Activated CD8-positive, alpha-beta memory T cell treated with anti-CD3 and anti-CD28 coated beads, Interleukin-2, amount 50 U/mL, for 4 hours (primary cell): Measurements from ENCODE around the gene SH3TC2.

ENCODE experiments used
- DNase-seq: peaks from one replicate; pipeline ENCODE4 v3.0.0-alpha.2; 2020

Gene SH3TC2

GRCh38 chr5:149056616-149057165 is 6.2 kb downstream of the SH3TC2 start:
- no peak for DNase-seq

DNA sequence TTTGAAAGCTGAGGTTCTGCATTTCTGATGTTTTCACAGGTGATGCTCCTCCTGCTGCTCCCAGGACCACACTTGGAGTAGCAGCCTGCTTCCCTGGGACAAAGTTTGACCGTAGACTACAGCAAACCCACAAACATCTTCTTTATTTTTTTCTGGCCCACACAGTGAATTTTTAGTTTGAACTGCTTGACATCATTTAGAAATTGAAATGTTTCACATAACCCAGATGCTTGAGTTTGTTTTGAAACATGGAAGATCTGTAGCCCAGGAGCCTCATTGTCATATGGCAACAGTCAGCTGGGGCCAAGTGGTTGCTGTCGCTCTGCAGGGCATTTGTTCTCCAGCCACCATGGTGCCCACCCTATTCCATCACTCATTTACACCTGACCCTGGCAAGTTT is 8.4 kb downstream of the SH3TC2 start:
- no peak for DNase-seq

DNA sequence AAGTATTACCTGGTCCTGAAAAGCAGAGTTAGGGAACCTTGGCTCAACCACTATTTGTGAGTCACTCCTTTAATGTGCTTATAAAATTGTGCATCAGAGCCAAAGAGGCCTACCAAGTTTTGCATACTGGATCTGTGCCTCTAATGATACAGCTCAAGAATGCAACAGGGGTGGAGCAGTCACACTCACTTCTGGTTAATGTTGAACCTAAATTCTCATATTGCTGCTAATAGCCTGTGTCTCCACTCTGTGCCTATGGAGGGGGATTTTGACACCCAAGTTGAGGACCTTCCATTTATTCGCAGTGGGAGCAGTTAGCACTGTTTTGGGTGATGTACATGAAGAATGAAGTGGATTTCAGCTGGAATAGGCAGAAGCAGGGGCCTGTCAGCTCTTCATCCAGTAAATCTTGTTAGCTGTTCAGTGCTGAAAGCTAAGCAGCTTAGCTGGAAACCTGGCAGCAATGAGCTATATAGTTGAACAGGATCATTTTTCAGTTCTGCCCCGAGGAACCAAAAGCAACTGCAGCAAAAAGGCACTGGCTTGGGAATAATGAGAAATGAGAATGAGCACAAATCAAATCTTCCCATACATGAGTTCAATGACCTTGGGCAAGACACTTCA is 9.7 kb downstream of the SH3TC2 start:
- no peak for DNase-seq

DNA sequence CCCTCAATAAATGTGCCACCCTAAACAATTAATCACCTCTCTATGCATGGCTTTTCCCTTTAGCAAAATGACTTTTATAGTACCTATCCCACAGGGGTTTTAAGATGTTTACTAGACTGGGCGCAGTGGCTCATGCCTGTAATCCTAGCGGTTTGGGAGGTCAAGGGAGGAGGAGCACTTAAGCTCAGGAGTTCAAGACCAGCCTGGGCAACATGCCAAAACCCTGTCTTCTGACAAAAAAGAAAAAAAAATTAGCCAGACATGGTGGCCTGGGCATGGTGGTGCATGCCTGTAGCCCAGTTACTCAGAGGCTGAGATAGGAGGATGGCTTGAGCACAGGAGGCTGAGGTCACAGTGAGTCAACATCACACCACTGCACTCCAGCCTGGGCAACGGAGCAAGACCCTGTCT is 13.5 kb downstream of the SH3TC2 start:
- no peak for DNase-seq

GRCh38 chr5:149048811-149049210 is 14.1 kb downstream of the SH3TC2 start:
- DNase-seq, result no peak

DNA sequence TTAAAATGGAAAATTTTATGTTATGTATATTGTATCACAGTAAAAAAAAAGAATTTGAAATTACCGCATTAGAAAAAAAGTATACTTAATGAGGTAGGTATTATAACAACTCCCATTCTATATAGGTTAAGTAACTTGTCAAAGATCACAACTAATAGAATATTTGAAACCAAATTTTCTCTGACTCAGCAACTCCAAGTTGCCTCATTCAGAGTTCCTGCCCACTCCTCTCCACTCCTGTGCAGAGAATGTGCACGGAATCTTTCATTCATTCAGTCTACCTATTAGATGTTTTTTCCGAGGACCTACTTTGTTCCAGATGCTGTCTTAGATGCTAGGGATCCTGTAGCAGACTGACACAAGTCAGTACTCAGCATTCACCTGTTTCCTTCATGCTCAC is 15.4 kb downstream of the SH3TC2 start:
- DNase-seq, result no peak

DNA sequence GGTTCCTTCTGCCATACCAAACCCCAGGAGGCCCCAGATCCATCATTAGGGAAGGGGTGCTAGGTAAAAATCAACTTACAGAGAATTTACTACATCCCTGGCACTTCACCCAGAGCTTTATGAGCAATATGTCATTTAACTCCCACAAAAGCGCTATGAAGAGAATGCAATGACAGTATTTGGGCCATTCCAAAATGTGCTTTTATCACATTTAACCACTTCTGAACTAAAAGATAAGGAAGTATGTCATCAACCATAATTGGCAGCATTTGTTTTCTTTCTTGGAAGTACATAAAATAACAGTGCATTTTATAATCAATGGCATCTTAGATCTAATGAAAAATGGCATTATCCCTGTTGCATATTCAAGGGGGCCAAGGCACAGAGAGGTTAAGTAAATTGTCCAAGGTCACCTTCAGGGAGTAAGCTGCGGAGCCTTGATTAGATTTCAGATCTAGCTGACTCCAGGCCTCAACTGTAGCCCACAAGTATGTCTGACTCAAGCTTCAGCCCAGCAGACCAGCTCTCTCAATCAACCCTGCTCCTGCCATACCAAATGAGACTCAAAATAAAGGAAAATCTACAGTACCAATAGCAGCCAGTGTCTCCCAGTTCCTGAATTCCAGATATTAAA is 16.5 kb downstream of the SH3TC2 start:
- DNase-seq, result no peak

DNA sequence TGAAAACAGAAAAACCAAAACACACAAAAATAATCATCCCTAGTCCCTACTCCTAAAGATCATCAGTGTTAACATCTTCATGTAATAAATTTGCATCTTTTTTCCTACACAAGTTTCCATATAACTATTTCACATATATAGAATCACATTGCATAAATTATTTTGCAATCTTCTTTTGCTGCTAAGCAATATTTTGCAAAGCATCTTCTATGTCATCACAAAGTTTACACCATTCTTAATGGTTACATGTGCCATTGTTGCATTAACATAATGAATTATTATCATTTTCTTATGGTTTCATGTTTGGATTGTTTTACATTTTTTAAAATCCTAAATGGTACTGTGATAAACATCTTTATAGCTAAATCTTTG is 17.8 kb downstream of the SH3TC2 start:
- no peak for DNase-seq

DNA sequence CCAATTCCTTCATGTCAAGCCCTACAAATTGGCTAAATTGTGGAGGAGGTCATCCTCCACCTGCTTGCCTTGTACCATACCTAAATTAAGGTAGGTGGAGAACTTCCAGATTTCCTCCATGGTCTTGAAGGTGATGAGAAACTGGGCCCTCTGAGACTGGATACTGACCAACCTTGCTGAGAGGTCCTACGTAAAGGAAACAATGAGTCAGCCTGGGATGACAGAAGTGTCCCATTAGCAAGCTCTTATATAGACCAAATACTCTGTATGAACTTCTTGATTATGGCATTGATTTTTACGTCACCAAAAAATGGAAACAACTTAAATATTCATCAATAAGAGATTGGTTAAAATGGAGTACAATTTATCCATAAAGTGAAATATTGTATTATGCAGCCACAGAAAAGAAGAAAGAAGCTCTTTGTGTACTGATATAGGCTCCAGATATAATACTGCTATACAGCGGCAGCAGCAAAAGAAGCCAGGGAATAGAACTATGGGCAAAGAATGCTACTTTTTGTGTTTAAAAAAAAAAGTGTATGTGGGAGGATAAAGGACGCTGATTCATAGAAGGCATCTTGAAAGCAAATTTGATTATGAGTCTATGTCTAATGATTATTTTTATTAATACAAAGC is 18.3 kb downstream of the SH3TC2 start:
- DNase-seq, result no peak

DNA sequence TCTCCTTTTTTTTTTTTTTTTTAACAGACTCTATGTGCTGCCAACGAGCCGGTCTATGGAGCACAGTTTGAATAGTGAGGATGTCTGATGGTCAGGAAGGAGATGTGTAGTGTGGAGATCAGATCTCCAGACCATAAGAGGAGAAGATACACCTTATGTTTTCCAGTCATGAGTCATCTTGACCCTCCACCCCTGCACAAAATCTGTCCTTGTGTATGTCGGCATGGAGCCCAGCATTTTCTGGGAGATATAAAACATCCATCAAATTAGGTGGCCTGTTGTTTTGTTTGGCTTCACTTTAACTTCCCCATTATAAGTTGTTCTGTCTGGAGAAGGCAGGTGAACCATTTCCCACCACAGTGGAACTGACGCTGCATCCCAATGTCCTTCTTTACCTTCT is 19.2 kb downstream of the SH3TC2 start:
- DNase-seq, result no peak

DNA sequence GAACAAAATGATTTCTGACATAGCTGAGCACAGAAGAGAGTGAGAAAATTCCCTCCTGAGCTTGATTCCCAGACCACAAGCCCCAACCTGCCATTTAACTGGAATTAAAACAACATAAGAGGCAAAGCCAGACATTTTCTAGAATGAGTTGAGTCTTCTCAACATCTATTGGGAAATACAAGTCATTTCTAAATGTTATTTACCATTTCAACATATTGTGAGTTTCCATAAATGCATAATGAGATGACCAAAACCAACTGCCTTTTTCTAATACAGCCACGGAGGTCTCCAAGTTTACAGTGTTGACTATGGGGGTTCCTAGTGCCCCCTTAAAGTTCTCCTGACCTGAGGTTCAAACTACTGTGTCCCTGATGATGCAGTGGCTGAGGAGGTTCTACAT is 20.0 kb downstream of the SH3TC2 start:
- DNase-seq, result no peak

- no peak for DNase-seq
Observed at GRCh38 chr5:149041242-149041641, 21.6 kb downstream of the SH3TC2 start.

GRCh38 chr5:149040421-149040820 is 22.4 kb downstream of the SH3TC2 start:
- no peak for DNase-seq

- no peak for DNase-seq
Observed at GRCh38 chr5:149039506-149039905, 23.4 kb downstream of the SH3TC2 start.

GRCh38 chr5:149038336-149039080 is 24.4 kb downstream of the SH3TC2 start:
- no peak for DNase-seq

GRCh38 chr5:149037817-149038216 is 25.0 kb downstream of the SH3TC2 start:
- no peak for DNase-seq

- DNase-seq, result no peak
Observed at GRCh38 chr5:149036970-149037369, 25.9 kb downstream of the SH3TC2 start.

DNA sequence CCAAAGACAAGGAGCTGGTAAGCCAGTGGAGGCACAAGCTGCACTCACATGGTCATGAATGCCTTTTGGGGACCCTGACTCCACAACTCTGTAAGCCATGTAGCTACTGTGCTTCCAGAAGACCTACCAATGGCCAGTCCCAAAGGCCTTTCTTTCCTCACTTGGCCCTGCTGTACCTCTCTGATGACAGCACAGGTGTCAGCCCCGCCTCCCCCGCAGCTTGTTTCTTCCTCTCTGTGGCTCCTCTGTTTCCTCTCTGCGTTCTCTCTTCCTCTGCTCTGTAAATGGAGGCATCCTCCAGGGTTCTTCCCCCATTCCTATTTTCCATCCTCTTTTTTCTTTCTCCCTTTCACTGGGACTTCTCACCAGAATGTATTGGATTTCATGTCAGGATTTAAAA is 26.7 kb downstream of the SH3TC2 start:
- no peak for DNase-seq

GRCh38 chr5:149035372-149035790 is 27.5 kb downstream of the SH3TC2 start:
- DNase-seq, result peak; percentile 68

DNA sequence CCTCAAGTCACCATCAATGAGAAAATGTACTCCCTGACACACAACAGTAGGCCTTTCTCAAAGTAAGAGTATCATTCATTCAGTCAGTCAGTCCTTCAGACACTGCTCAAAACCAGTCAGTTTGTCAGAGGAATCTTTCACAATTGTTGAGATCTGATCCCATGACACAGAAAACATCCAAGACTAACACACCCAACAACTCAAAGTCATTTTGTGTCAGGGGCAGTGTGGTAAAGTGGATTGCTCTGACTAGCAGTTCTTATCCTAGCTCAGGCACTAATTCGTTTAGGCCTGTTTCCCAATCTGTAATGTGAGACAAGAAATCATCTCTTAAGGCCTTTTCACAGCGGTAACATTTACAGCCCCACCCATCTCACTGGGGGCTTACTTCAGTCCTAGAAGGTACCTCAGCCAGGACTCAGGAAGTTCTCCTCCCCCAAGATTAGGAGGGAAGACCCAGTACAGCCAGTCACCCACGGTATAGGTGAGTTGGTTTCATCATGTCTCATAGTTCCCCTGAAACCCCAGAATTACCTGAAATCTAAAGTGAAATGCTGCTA is 31.9 kb downstream of the SH3TC2 start:
- no peak for DNase-seq

- DNase-seq, result no peak
Observed at GRCh38 chr5:149030392-149030791, 32.5 kb downstream of the SH3TC2 start.

- DNase-seq, result no peak
Observed at GRCh38 chr5:149028984-149029383, 33.9 kb downstream of the SH3TC2 start.

GRCh38 chr5:149028161-149028560 is 34.7 kb downstream of the SH3TC2 start:
- no peak for DNase-seq
